GM18498 (cell line): ENCODE measurements around the gene ADCY7.
A peak's percentile ranks its signal among the peaks of the same experiment; 100 is the strongest.
"Not testable (repeated sequence)": the region's sequence is repeated elsewhere in the genome, so short reads cannot be mapped to it uniquely, and the experiment has no call there.

ENCODE experiments used
- ATAC-seq: cut with Tn5 transposase; IDR thresholded peaks from one replicate; pipeline ENCODE4 v1.9.1; 2021; ENCODE audit warnings: mild to moderate bottlenecking, moderate library complexity; ENCODE audit not compliant: unreplicated experiment

Gene ADCY7

GRCh38 chr16:50332599-50332998, 66.2 kb downstream of the ADCY7 start:
- no peak for ATAC-seq

DNA sequence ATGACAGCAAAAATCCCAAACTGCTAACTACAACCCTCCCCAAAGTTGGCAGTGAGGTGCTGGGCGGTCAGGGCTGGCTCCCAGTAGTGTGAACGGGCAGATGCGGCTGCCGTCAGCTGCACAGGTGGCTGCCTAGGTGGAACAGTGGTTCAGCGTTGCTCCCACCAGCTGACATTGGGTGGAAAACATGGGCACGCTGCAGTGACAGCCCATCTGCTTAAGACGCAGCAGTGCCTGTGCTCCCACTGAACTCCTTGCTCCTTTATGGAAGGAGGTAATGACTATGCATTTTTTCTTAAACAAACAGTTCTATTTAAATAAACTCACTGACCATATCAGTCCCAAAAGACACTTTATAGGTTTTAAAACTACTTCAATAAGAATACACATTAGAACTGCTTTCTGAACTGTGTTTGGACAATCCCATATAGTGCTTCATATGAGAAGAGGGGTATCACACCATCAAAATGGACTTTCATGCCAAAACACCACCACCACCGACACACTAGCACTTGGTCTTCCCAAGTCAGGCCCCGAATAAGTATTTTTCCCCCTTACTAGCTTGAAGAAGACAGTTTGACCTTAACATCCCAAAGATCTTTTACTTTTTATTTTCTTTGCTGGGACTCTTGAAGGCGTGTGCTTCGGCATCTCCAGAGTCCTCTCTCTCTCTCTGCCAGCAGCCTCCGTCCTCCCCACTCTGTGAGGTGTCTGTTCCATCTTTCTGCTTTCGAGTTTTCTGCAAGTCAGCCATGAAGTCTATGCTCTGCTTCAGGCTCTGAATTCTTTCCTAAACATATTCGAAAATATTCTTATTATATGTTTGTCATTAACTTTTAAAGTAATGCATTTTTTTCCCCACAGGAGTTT, 68.0 kb downstream of the ADCY7 start:
- no peak for ATAC-seq

- peak; percentile 85 for ATAC-seq
These were observed 69.0 kb downstream of the ADCY7 start for GRCh38 chr16:50335196-50335958.

GRCh38 chr16:50336884-50337283, 70.5 kb downstream of the ADCY7 start:
- no peak for ATAC-seq

DNA sequence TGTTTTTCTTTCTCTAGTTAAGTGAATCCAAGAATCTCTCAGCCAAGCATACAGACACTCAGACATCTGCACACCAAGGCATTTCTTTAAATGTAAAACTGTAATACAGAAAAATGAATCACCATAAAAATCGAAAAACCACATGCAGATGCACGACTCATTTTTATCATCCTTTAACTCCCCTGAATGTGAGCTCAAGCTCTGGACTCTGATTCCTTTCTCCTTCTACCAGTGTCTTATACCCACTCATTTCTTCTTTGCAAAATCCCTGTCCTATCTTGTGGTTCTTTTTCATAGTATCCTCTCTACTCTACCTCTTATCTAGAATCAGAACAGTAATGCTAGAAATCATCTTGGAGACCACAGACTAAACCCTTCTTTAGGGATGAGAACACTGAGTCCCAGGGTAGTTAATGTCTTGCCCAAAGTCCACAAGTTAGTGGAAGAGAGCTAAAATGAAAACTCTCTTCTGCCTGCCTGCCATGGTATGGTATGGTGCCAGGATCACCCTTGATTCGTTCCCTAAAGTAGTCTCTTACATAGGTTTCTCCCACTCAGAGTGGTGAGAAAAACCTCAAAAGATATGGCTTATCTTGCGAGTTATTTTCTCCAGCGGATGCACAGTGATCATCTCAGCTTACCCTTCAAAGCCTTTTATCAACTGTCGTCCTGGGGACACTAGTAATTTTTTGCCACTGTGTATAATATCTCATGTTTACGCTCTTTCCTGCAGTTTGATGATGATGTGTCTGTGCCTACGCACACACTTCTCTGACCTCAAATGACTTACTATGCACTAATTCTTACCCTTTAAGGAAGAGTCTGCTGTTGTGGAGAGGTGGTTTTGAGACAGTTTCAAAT, 72.2 kb downstream of the ADCY7 start:
- no peak for ATAC-seq

- ATAC-seq: no peak
These were observed 74.2 kb downstream of the ADCY7 start for GRCh38 chr16:50340578-50340977.

DNA sequence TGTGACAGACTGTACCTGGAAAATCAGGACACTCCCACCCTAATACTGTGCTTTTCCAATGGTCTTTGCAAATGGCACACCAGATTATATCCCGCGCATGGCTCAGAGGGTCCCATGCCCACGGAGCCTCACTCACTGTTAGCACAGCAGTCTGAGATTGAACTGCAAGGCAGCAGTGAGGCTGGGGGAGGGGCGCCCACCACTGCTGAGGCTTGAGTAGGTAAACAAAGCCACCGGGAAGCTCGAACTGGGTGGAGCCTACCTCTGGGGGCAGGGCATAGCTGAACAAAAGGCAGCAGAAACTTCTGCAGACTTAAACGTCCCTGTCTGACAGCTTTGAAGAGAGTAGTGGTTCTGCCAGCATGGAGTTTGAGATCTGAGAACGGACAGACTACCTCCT, 77.2 kb downstream of the ADCY7 start:
- not testable (repeated sequence) for ATAC-seq

- ATAC-seq: not testable (repeated sequence)
These were observed 78.9 kb downstream of the ADCY7 start for GRCh38 chr16:50345210-50345609.

GRCh38 chr16:50351116-50351515, 84.8 kb downstream of the ADCY7 start:
- no peak for ATAC-seq

DNA sequence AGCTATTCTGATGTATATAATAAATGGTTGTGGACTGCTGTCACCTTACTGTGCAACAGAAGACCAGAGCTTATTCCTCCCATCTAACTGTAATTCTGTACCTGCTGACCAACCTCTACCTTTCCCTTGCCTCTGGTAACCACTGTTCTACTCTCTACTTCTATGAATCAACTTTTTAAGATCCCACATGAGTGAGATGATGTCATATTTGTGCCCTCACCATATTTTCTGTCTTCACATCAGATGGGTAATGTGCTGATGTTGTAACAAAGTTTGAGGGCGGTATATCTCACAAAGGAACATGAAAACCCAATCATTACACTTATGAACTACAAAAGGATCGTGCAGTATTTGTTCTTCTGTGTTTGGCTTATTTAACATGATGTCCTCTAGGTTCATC, 85.6 kb downstream of the ADCY7 start:
- ATAC-seq: no peak

- ATAC-seq: no peak
These were observed 87.7 kb downstream of the ADCY7 start for GRCh38 chr16:50354082-50354481.

DNA sequence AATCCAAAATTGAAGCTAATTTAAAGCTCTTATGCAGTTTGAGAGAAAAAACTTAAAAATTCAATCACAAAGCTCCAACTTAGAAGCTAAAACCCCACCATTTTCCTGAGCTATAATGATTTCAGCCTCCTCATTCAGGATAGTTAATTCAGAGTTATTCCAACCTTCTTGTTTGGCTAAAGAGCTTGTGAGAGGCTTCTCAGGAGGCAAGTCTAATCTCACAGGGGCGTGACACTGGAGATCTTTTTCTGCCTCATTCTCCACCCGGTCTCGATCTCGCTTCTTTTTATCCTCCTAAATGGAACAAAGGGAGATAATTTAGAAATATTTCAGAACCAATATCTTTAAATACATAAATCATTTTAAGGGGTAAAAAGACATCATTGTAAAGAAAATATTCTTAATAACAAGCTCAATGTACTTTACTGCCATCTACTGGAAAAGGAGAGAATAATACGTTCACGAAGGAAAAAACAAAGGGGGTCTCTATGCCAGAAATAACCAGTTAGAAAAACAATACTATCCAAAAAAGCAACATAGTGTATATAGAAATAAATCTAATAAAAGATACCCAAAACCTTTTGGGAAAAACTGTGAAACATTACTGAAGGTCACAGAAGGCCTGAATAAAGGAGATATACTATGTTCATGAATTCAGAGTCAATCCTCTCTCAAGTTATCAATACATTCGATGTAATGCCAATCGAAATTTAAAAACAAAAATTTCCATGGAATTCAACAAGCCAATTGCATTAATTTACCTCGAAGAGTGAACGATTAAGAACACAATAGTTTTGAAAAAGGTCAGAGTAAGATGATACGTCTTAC, 88.5 kb downstream of the ADCY7 start:
- ATAC-seq: no peak

DNA sequence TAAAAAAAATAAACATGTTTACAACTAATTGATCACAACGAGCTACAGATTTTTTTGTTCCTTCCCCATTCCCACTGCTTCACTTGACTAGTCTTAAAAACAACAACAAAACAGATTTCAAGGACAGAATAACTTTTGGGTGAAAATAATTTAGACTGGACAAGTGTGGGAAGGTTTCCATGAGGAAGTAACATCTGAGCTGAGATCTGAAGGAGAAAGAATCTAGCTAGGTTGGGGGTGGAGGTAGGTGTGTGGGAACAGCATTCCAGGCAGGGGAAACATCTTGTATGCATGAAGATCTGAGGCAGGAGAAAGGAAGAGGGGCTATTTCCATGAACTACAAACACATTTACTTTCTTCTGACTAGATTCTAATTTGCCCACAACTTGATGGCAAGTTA, 93.3 kb downstream of the ADCY7 start:
- no peak for ATAC-seq

- no peak for ATAC-seq
These were observed 93.9 kb downstream of the ADCY7 start for GRCh38 chr16:50360033-50360778.

- ATAC-seq: no peak
These were observed 94.4 kb downstream of the ADCY7 start for GRCh38 chr16:50360779-50361178.

- no peak for ATAC-seq
These were observed 97.3 kb downstream of the ADCY7 start for GRCh38 chr16:50363656-50364055.

- no peak for ATAC-seq
These were observed 99.6 kb downstream of the ADCY7 start for GRCh38 chr16:50365791-50366575.
